GM18505 (cell line): Measurements from ENCODE around the gene SLC30A1.

Source experiments
- ATAC-seq: cut with Tn5 transposase; IDR thresholded peaks from one replicate; pipeline ENCODE4 v1.9.1; 2021; ENCODE audit not compliant: unreplicated experiment
- POLR2A ChIP-seq: IDR thresholded peaks from 4 replicates; pipeline ENCODE4 v1.6.1; 2011; ENCODE audit warnings: borderline replicate concordance; ENCODE audit not compliant: insufficient read depth, insufficient read length; ENCODE audit errors: extremely low read depth

SLC30A1 gene

GRCh38 chr1:211603191-211603701 lies 24.3 kb upstream of the SLC30A1 start:
- ATAC-seq, result no peak
- TF ChIP-seq POLR2A, result no peak

GRCh38 chr1:211601982-211602670 lies 23.2 kb upstream of the SLC30A1 start:
- no peak for ATAC-seq
- no peak for TF ChIP-seq POLR2A

- ATAC-seq, result no peak
- TF ChIP-seq POLR2A, result no peak
Measured at GRCh38 chr1:211601159-211601558, 22.2 kb upstream of the SLC30A1 start.

- ATAC-seq, result no peak
- no peak for TF ChIP-seq POLR2A
Measured at GRCh38 chr1:211599250-211599649, 20.3 kb upstream of the SLC30A1 start.

GRCh38 chr1:211598514-211598913 lies 19.6 kb upstream of the SLC30A1 start:
- ATAC-seq, result no peak
- no peak for TF ChIP-seq POLR2A

- ATAC-seq, result no peak
Measured at GRCh38 chr1:211596418-211597181, 17.6 kb upstream of the SLC30A1 start.

GRCh38 chr1:211595419-211595818 lies 16.5 kb upstream of the SLC30A1 start:
- no peak for TF ChIP-seq POLR2A
- ATAC-seq, result no peak

More at GRCh38 chr1:211596418-211597181, 17.6 kb upstream of the SLC30A1 start:
- TF ChIP-seq POLR2A, result no peak

- no peak for ATAC-seq
- no peak for TF ChIP-seq POLR2A
Measured at GRCh38 chr1:211591980-211592493, 13.1 kb upstream of the SLC30A1 start.

- TF ChIP-seq POLR2A, result no peak
- no peak for ATAC-seq
Measured at GRCh38 chr1:211589782-211590721, 11.1 kb upstream of the SLC30A1 start.

- ATAC-seq, result no peak
- no peak for TF ChIP-seq POLR2A
Measured at GRCh38 chr1:211588711-211589110, 9.8 kb upstream of the SLC30A1 start.

- ATAC-seq, result no peak
- TF ChIP-seq POLR2A, result no peak
Measured at GRCh38 chr1:211587123-211587522, 8.2 kb upstream of the SLC30A1 start.

GRCh38 chr1:211586538-211586937 lies 7.6 kb upstream of the SLC30A1 start:
- no peak for ATAC-seq

More at GRCh38 chr1:211586538-211586937, 7.6 kb upstream of the SLC30A1 start:
- no peak for TF ChIP-seq POLR2A
